ENCODE results near the gene GBP7.

GBP7 gene

GRCh38 chr1:89206373-89206772 is 30.6 kb upstream of the GBP7 start:
- no peak overlapping the region for H3K4me3 ChIP-seq (ENCODE audit: low read depth, low read length)
- H3K4me1 ChIP-seq: no peaks in the 10 kb centered on the region
- H3K9me3 ChIP-seq: no peaks in the 10 kb centered on the region
- no peak for TF ChIP-seq CTCF (IDR thresholded peaks at IDR 0.05; ENCODE audit: low read depth, low read length)
- no peaks in the 10 kb centered on the region for H3K27me3 ChIP-seq
- H3K36me3 ChIP-seq: no peaks in the 10 kb centered on the region
- DNase-seq: no peak

- Histone ChIP-seq H3K27me3 (no peaks in the 10 kb centered on the region), H3K4me3 (ENCODE audit: low read depth, low read length) (no peak overlapping the region), H3K36me3 (no peaks in the 10 kb centered on the region), H3K9me3 (no peaks in the 10 kb centered on the region), H3K4me1 (no peaks in the 10 kb centered on the region)
- DNase-seq: no peak
- no peak for TF ChIP-seq CTCF (IDR thresholded peaks at IDR 0.05; ENCODE audit: low read depth, low read length)
These were observed 27.4 kb upstream of the GBP7 start for GRCh38 chr1:89203166-89203565.

GRCh38 chr1:89201106-89201794 is 25.4 kb upstream of the GBP7 start:
- Histone ChIP-seq H3K36me3 (no peaks in the 10 kb centered on the region), H3K4me3 (ENCODE audit: low read depth, low read length) (no peak overlapping the region), H3K4me1 (no peaks in the 10 kb centered on the region), H3K27me3 (no peaks in the 10 kb centered on the region), H3K9me3 (no peaks in the 10 kb centered on the region)
- no peak for DNase-seq
- no peak for TF ChIP-seq CTCF (IDR thresholded peaks at IDR 0.05; ENCODE audit: low read depth, low read length)

GRCh38 chr1:89200663-89201062 is 24.9 kb upstream of the GBP7 start:
- no peak for TF ChIP-seq CTCF (IDR thresholded peaks at IDR 0.05; ENCODE audit: low read depth, low read length)
- H3K27me3 ChIP-seq: no peaks in the 10 kb centered on the region
- H3K36me3 ChIP-seq: no peaks in the 10 kb centered on the region
- no peak for DNase-seq
- H3K9me3 ChIP-seq: no peaks in the 10 kb centered on the region
- no peak overlapping the region for H3K4me3 ChIP-seq (ENCODE audit: low read depth, low read length)
- H3K4me1 ChIP-seq: no peaks in the 10 kb centered on the region

- Histone ChIP-seq H3K9me3 (no peaks in the 10 kb centered on the region), H3K4me3 (ENCODE audit: low read depth, low read length) (no peak overlapping the region), H3K4me1 (no peaks in the 10 kb centered on the region), H3K27me3 (no peaks in the 10 kb centered on the region), H3K36me3 (no peaks in the 10 kb centered on the region)
- DNase-seq: no peak
- no peak for TF ChIP-seq CTCF (IDR thresholded peaks at IDR 0.05; ENCODE audit: low read depth, low read length)
These were observed 23.8 kb upstream of the GBP7 start for GRCh38 chr1:89199525-89200031.

GRCh38 chr1:89198491-89199072 is 22.8 kb upstream of the GBP7 start, which contains the start of gene GBP4:
Gene GBP4, minus strand, starts transcription at chr1:89198942. Its CDS starts 108 bp downstream, at chr1:89198834.
- Histone ChIP-seq H3K36me3 (no peaks in the 10 kb centered on the region), H3K9me3 (no peaks in the 10 kb centered on the region), H3K4me1 (no peaks in the 10 kb centered on the region), H3K27me3 (no peaks in the 10 kb centered on the region), H3K4me3 (ENCODE audit: low read depth, low read length) (no peak within 1 kb of the TSS)
- TF ChIP-seq CTCF (IDR thresholded peaks at IDR 0.05; ENCODE audit: low read depth, low read length): no peak
- DNase-seq: no peak

Data from BE2C (cell line).